GM12878 (cell line): ENCODE data around the gene RETREG3. TPM values are rescaled to one million over a fixed set of nuclear protein-coding genes. Genes with fewer than 3 reads are reported as not detected.
A peak's percentile ranks its signal among the peaks of the same experiment; 100 is the strongest.

Source experiments
- ATAC-seq: fragments of 200-7000 bp; cut with Tn5 transposase; 3 replicates; pipeline ENCODE4 v1.9.1; 2020; ENCODE audit warnings: mild to moderate bottlenecking, moderate library complexity
- BruUV-seq: library from RNA; stranded (reverse); fragments of 400-500 nt; replicated peaks from 2 replicates; lab custom pipeline; 2021; lab: Mats Ljungman, UMichigan
- CTCF ChIA-PET: fragments of 300-600 bp; sonication (Branson Sonifier 250); formaldehyde crosslinking; extraction: SDS; loops from one replicate; lab custom pipeline; 2021; ENCODE audit warnings: inconsistent platforms; lab: Yijun Ruan, JAX
- POLR2A ChIA-PET: fragments of 350-600 bp; formaldehyde crosslinking; extraction: SDS; loops from one replicate; lab custom pipeline; 2021; ENCODE audit warnings: inconsistent platforms; lab: Charles Lee
- RAD21 ChIA-PET: fragments of 300-600 bp; sonication (Branson Sonifier 250); formaldehyde crosslinking; loops from one replicate; lab custom pipeline; 2023; ENCODE audit warnings: antibody characterized with exemption; ENCODE audit not compliant: unreplicated experiment; lab: Charles Lee
- SMC1A ChIA-PET: fragments of 300-600 bp; sonication (Branson Sonifier 250); formaldehyde crosslinking; loops from one replicate; lab custom pipeline; 2023; ENCODE audit not compliant: unreplicated experiment, uncharacterized antibody; lab: Charles Lee
- DNase-seq: peaks from one replicate; pipeline ENCODE4 v3.0.0-alpha.2; 2011; ENCODE audit warnings: low read depth, low spot score
- FAIRE-seq: peaks from 3 replicates; lab custom pipeline; 2011; peaks lifted over from hg19 to GRCh38; lab: Jason Lieb, UNC
- H2AFZ ChIP-seq: 2 replicates; pipeline ENCODE4 v1.6.0; 2011; ENCODE audit warnings: low read depth, low read length, control low read depth; ENCODE audit not compliant: control insufficient read depth
- H3K27ac ChIP-seq: 2 replicates; pipeline ENCODE4 v1.5.1; 2011; ENCODE audit warnings: control low read depth; ENCODE audit not compliant: control insufficient read depth, insufficient read depth
- H3K27me3 ChIP-seq, 2 experiments: replicated peaks in 1 of 2; 2 replicates each; pipeline versions ENCODE4 v1.6.0 to v1.6.1; 2011; ENCODE audit warnings: low read length in 1 of 2; ENCODE audit not compliant: control insufficient read depth in 2 of 2, insufficient read depth in 2 of 2
- H3K36me3 ChIP-seq, 2 experiments: 2 replicates each; pipeline ENCODE4 v1.5.1; 2011; ENCODE audit warnings: low read length in 1 of 2; ENCODE audit not compliant: control insufficient read depth in 2 of 2, insufficient read depth in 2 of 2
- H3K4me1 ChIP-seq: 2 replicates; pipeline ENCODE4 v1.6.1; 2011; ENCODE audit warnings: mild to moderate bottlenecking, low read length, moderate library complexity, mixed read lengths; ENCODE audit not compliant: control insufficient read depth, insufficient read depth
- H3K4me2 ChIP-seq: 2 replicates; pipeline ENCODE4 v1.6.0; 2011; ENCODE audit warnings: control low read depth; ENCODE audit not compliant: control insufficient read depth, insufficient read depth
- H3K4me3 ChIP-seq: fragments of 200-600 bp; sonication (generic); 2 replicates; pipeline ENCODE4 v1.5.1; 2016
- H3K79me2 ChIP-seq: 2 replicates; pipeline ENCODE4 v1.6.0; 2011; ENCODE audit warnings: low read length; ENCODE audit not compliant: control insufficient read depth, insufficient read depth
- H3K9ac ChIP-seq: 2 replicates; pipeline ENCODE4 v1.8.0; 2011; ENCODE audit warnings: low read length, control low read depth, mixed read lengths; ENCODE audit not compliant: control insufficient read depth, insufficient read depth
- H3K9me3 ChIP-seq: replicated peaks from 3 replicates; pipeline ENCODE4 v1.5.1; 2011; ENCODE audit warnings: mild to moderate bottlenecking, low read length; ENCODE audit not compliant: control insufficient read depth, insufficient read depth
- H4K20me1 ChIP-seq: 2 replicates; pipeline ENCODE4 v1.6.0; 2011; ENCODE audit not compliant: control insufficient read depth, insufficient read depth
- ASH2L ChIP-seq: fragments of 300-600, 200-600 bp; sonication (generic); IDR thresholded peaks from 2 replicates; pipeline ENCODE4 v1.6.1; 2017; ENCODE audit warnings: low read depth, mild to moderate bottlenecking, borderline replicate concordance
- ATF2 ChIP-seq: IDR thresholded peaks from 2 replicates; pipeline ENCODE4 v1.6.1; 2012; ENCODE audit warnings: low read length, inconsistent platforms
- BACH1 ChIP-seq: fragments of 450-650 bp; IDR thresholded peaks from 2 replicates; pipeline ENCODE4 v1.6.1; 2017; ENCODE audit warnings: mild to moderate bottlenecking, borderline replicate concordance
- BCL11A ChIP-seq: IDR thresholded peaks from 2 replicates; pipeline ENCODE4 v1.6.1; 2011; ENCODE audit warnings: low read depth, low read length
- EED ChIP-seq: sonication (generic); IDR thresholded peaks from 2 replicates; pipeline ENCODE4 v1.6.1; 2016; ENCODE audit warnings: antibody characterized with exemption, low read depth
- ETV6 ChIP-seq, 2 experiments: fragments of 450-650 bp in 1 of 2; IDR thresholded peaks in 1 of 2; conservative IDR thresholded peaks in 1 of 2; 2 replicates each; pipeline ENCODE4 v1.6.1; 2014; ENCODE audit warnings: antibody characterized with exemption in 1 of 2, borderline replicate concordance in 1 of 2, low read depth in 1 of 2, mild to moderate bottlenecking in 1 of 2, moderate library complexity in 1 of 2
- IRF3 ChIP-seq: fragments of 450-650 bp; IDR thresholded peaks from 2 replicates; pipeline ENCODE4 v1.6.1; 2014; ENCODE audit warnings: mild to moderate bottlenecking
- IRF4 ChIP-seq: IDR thresholded peaks from 2 replicates; pipeline ENCODE4 v1.6.1; 2011; ENCODE audit warnings: low read depth, low read length
- KLF5 ChIP-seq: fragments of 450-650 bp; IDR thresholded peaks from 2 replicates; pipeline ENCODE4 v1.6.1; 2014; ENCODE audit warnings: mild to moderate bottlenecking; ENCODE audit not compliant: partially characterized antibody
- MXI1 ChIP-seq: fragments of 150-350 bp; IDR thresholded peaks from 2 replicates; pipeline ENCODE4 v1.6.1; 2011; ENCODE audit warnings: low read depth, mild to moderate bottlenecking, inconsistent platforms, low read length, improper control_type of control experiment
- RUNX3 ChIP-seq: IDR thresholded peaks from 2 replicates; pipeline ENCODE4 v1.6.1; 2012; ENCODE audit warnings: low read length, inconsistent platforms
- TCF7 ChIP-seq: IDR thresholded peaks from 2 replicates; pipeline ENCODE4 v1.6.1; 2014; ENCODE audit warnings: antibody characterized with exemption, borderline replicate concordance
- WRNIP1 ChIP-seq: IDR thresholded peaks from 2 replicates; pipeline ENCODE4 v1.6.1; 2011; ENCODE audit warnings: low read depth, low read length, improper control_type of control experiment, borderline replicate concordance
- ZBTB4 ChIP-seq: fragments of 450-650 bp; formaldehyde crosslinking; IDR thresholded peaks from 2 replicates; pipeline ENCODE4 v1.4.0; 2022; ENCODE audit warnings: mild to moderate bottlenecking, moderate library complexity
- ZNF274 ChIP-seq: IDR thresholded peaks from one replicate; pipeline ENCODE4 v1.8.0; 2011; ENCODE audit not compliant: insufficient read length, insufficient read depth
- ZNF622 ChIP-seq: fragments of 450-650 bp; IDR thresholded peaks from 2 replicates; pipeline ENCODE4 v1.6.1; 2017; ENCODE audit warnings: mild to moderate bottlenecking, inconsistent platforms
- ZSCAN29 ChIP-seq: fragments of 450-650 bp; IDR thresholded peaks from 2 replicates; pipeline ENCODE4 v1.6.1; 2017; ENCODE audit warnings: mild to moderate bottlenecking, moderate library complexity
- WGBS: methylation state at CpG from one replicate; pipeline ENCODE4 v1.1.6; 2016; ENCODE audit warnings: low lambda C conversion rate; ENCODE audit not compliant: insufficient replicate concordance, insufficient coverage; ENCODE audit errors: missing lambda C conversion rate; 5-methylcytosine and 5-hydroxymethylcytosine counted together
- in situ Hi-C: fragments of 300-500 bp; cut with MboI; formaldehyde crosslinking; loops from 9 replicates; pipeline ENCODE4 v1.14.3; 2018; ENCODE audit warnings: mixed read lengths
- intact Hi-C: fragments of 100-400 bp; cut with micrococcal nuclease; formaldehyde crosslinking; loops from one replicate; pipeline ENCODE4 v1.14.2; 2022; ENCODE audit not compliant: unreplicated experiment
- polyA plus RNA-seq, 11 experiments: library from polyadenylated mRNA; depleted of rRNA in 4 of 11; unstranded in 6 of 11; stranded (reverse) in 5 of 11; fragments of >200 nt; fragmentation: Nextera tagmentation in 4 of 11; fragmentation: Illumina TruSeq in 1 of 11; extraction: Ambion mirVana in 4 of 11; extraction: Trizol in 1 of 11; gene quantifications; 1 replicate in 1 of 11; 2 replicates in 10 of 11; pipeline versions ENCODE4 v1.2.1 to v1.2.3, GENCODE V29; 2011 to 2016; ENCODE audit warnings: inconsistent platforms in 2 of 11, missing spikeins in 2 of 11, low read depth in 1 of 11
- total RNA-seq, 4 experiments: library from RNA; depleted of rRNA in 3 of 4; stranded (reverse); fragments of >200 nt in 3 of 4; fragmentation: Illumina TruSeq in 1 of 4; extraction: Trizol in 1 of 4; gene quantifications; 2 replicates each; pipeline versions ENCODE4 v1.2.1 to v1.2.3, GENCODE V29; 2013 to 2021

The RETREG3 gene
- total and polyA plus RNA-seq, 10 of the 15 experiments (the other 5 are each of a cell fraction or from before 2014, with no cell fraction given) = 7.0 to 50.6 (median 27.3) TPM

DNA sequence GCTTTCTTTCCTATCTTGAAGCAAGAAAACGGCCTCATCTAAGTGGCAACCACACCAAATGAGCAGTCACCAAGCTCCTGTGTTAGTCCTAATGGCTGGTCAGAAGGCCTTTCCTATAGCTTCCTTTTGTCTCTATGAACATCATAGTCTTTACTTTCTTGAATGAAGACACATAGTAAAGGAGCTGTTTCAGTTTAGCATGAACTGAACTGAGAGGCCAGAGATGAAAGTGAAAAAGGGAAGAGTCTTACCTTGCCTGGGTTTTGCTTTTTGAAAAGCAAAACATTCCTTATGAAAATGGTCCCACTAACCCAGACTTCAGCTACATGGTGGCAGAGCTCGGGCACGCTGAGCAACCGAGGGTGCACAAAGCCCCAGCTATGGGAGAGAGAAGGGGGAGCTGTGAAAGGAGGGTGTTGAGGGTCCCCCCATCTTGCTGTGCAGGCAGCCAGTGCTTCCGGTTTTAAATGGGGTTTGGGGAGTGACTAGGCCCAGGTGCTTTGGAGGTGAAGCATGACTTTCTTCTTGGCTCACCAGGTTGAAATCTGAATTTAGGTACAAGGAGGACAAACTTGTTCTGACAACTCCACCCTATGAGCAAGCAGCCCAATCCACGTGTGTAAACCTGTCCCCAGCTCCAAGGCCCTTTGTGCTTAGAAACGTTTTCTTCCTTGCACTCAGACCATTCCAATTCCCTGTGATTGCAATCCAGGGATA lies 22.5 kb downstream of the RETREG3 start (continued):
- TF ChIP-seq BCL11A = no peak
- TF ChIP-seq, all 136 proteins: peak for 5

DNA sequence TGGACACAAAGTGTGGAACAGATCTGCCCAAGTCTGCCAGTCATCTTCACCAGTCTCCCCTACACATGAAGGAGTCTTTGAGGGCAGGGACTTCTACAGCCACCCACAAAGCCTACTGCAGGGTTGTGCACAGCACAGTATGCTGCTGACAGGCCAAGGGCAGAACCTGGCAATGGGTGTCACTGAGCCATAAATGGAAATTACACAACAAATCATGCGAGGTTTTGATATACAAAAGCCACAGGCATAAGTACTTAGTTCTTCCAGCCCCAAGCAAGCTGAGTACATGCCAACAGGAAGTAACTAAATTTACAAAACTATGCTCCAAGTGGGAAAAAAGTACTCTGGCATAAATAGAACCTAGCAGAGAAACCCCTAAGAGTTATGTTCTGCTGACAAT lies 23.8 kb downstream of the RETREG3 start:
- BruUV-seq = no TSS peak
- Histone ChIP-seq H3K36me3 (peaks cover 30 to 56% of the 10 kb centered on the region in 2 experiments), H3K9me3 (no peaks in the 10 kb centered on the region), H2AFZ (no peak overlapping the region), H3K9ac (no peak overlapping the region), H3K4me1 (peaks cover 35% of the 10 kb centered on the region), H4K20me1 (no peaks in the 10 kb centered on the region), H3K27me3 (no peaks in the 10 kb centered on the region), H3K79me2 (peaks cover 3% of the 10 kb centered on the region), H3K4me2 (no peak overlapping the region), H3K27ac (peak overlapping the region; percentile 60; the same call in 1 of the 2 replicates), H3K4me3 (no peak overlapping the region)
- FAIRE-seq (no peak), ATAC-seq (no peak), DNase-seq (no peak)
- CTCF ChIA-PET = interaction anchor here (1.4 to 3.4 kb wide), 3 partner anchors 23 to 94 kb away, joined by 6 to 34 read pairs (median 11); partner anchors contain the start of genes PLEKHH3, RETREG3 and TUBG1
- intact Hi-C loops (no loop called here), in situ Hi-C loops (no loop called here)
- POLR2A ChIA-PET = interaction anchor here (0.6 to 3.0 kb wide), 7 partner anchors 14 to 132 kb away, joined by 3 to 18 read pairs (median 8); partner anchors contain the start of genes NAGLU, PLEKHH3, RETREG3 and TUBG1
- 44% methylated on average over 1 of the region's 1 CpG for WGBS
- TF ChIP-seq ETV6 (conservative IDR thresholded peaks at IDR 0.05 in 1 of 2, IDR thresholded peaks at IDR 0.05 in 1 of 2; ENCODE audit: borderline replicate concordance in 1 of 2, low read depth in 1 of 2) (no peak), KLF5 (no peak), MXI1 (no peak), ZNF622 (no peak), IRF3 (no peak), ATF2 (no peak), RUNX3 (no peak), ZSCAN29 (no peak), BACH1 (no peak), ZBTB4 (CRISPR knock-in tag) (no peak), ASH2L (no peak), EED (no peak), ZNF274 (no peak), WRNIP1 (no peak), TCF7 (no peak), IRF4 (no peak)
- SMC1A ChIA-PET = interaction anchor here (1.7 to 7.1 kb wide), 3 partner anchors 21 to 95 kb away, joined by 3 to 69 read pairs (median 14); partner anchors contain the start of genes CCR10, PLEKHH3, RETREG3 and TUBG1
- RAD21 ChIA-PET = interaction anchor here (0.6 to 3.6 kb wide), 7 partner anchors 7 to 125 kb away, joined by 3 to 30 read pairs (median 6); partner anchors contain the start of genes PLEKHH3, PSMC3IP, RETREG3 and TUBG1
